GM21423 (cell line): ENCODE data around the gene ADAMTS17.

ENCODE experiments used
- ATAC-seq: cut with Tn5 transposase; IDR thresholded peaks from one replicate; pipeline ENCODE4 v1.9.1; 2021; ENCODE audit warnings: mild to moderate bottlenecking, moderate library complexity; ENCODE audit not compliant: unreplicated experiment

The ADAMTS17 gene

GRCh38 chr15:100278596-100279380 lies 63.0 kb downstream of the ADAMTS17 start:
- ATAC-seq = no peak

- ATAC-seq = no peak
Observed at GRCh38 chr15:100277087-100277855, 64.5 kb downstream of the ADAMTS17 start.

GRCh38 chr15:100276506-100276905 lies 65.3 kb downstream of the ADAMTS17 start:
- no peak for ATAC-seq

GRCh38 chr15:100275641-100276040 lies 66.1 kb downstream of the ADAMTS17 start:
- no peak for ATAC-seq

GRCh38 chr15:100269831-100270230 lies 71.9 kb downstream of the ADAMTS17 start:
- ATAC-seq = no peak

- no peak for ATAC-seq
Observed at GRCh38 chr15:100266166-100266565, 75.6 kb downstream of the ADAMTS17 start.

- ATAC-seq = no peak
Observed at GRCh38 chr15:100265641-100266035, 76.1 kb downstream of the ADAMTS17 start.

- ATAC-seq = no peak
Observed at GRCh38 chr15:100264994-100265640, 76.7 kb downstream of the ADAMTS17 start.

GRCh38 chr15:100263721-100264455 lies 77.9 kb downstream of the ADAMTS17 start:
- ATAC-seq = no peak

- ATAC-seq = no peak
Observed at GRCh38 chr15:100263031-100263430, 78.7 kb downstream of the ADAMTS17 start.

GRCh38 chr15:100261302-100262240 lies 80.2 kb downstream of the ADAMTS17 start:
- ATAC-seq = no peak

- no peak for ATAC-seq
Observed at GRCh38 chr15:100259266-100259665, 82.5 kb downstream of the ADAMTS17 start.

GRCh38 chr15:100256970-100257650 lies 84.7 kb downstream of the ADAMTS17 start:
- no peak for ATAC-seq

GRCh38 chr15:100256101-100256969 lies 85.4 kb downstream of the ADAMTS17 start:
- ATAC-seq = no peak

GRCh38 chr15:100255644-100256043 lies 86.1 kb downstream of the ADAMTS17 start:
- ATAC-seq = no peak

GRCh38 chr15:100254691-100255090 lies 87.1 kb downstream of the ADAMTS17 start:
- no peak for ATAC-seq

- ATAC-seq = no peak
Observed at GRCh38 chr15:100254285-100254684, 87.5 kb downstream of the ADAMTS17 start.

GRCh38 chr15:100253640-100254039 lies 88.1 kb downstream of the ADAMTS17 start:
- no peak for ATAC-seq
